ENCODE measurements around the gene GALNT14.

GALNT14 gene

GRCh38 chr2:30883184-30883583, 255.1 kb downstream of the GALNT14 start:
- DNase-seq = no peak

- no peak for DNase-seq
Observed at GRCh38 chr2:30880516-30880915, 257.7 kb downstream of the GALNT14 start.

- no peak for DNase-seq
Observed at GRCh38 chr2:30877833-30878232, 260.4 kb downstream of the GALNT14 start.

GRCh38 chr2:30872797-30873196, 265.4 kb downstream of the GALNT14 start:
- DNase-seq = no peak

- DNase-seq = no peak
Observed at GRCh38 chr2:30871980-30872789, 266.1 kb downstream of the GALNT14 start.

- DNase-seq = no peak
Observed at GRCh38 chr2:30871440-30871839, 266.8 kb downstream of the GALNT14 start.

GRCh38 chr2:30869988-30870387, 268.3 kb downstream of the GALNT14 start:
- no peak for DNase-seq

- DNase-seq = no peak
Observed at GRCh38 chr2:30867385-30867784, 270.9 kb downstream of the GALNT14 start.

- DNase-seq = no peak
Observed at GRCh38 chr2:30866974-30867373, 271.3 kb downstream of the GALNT14 start.

- no peak for DNase-seq
Observed at GRCh38 chr2:30865892-30866681, 272.2 kb downstream of the GALNT14 start.

- DNase-seq = no peak
Observed at GRCh38 chr2:30865243-30865642, 273.0 kb downstream of the GALNT14 start.

GRCh38 chr2:30862054-30862651, 276.1 kb downstream of the GALNT14 start:
- DNase-seq = peak; percentile 20

- DNase-seq = no peak
Observed at GRCh38 chr2:30860726-30861125, 277.5 kb downstream of the GALNT14 start.
